ENCODE results near the gene COL4A2. TPM values are rescaled to one million over a fixed set of nuclear protein-coding genes. Genes with fewer than 3 reads are reported as not detected.

The COL4A2 gene
- total RNA-seq, 1 experiment from 2014 or later = 74.5 TPM

DNA sequence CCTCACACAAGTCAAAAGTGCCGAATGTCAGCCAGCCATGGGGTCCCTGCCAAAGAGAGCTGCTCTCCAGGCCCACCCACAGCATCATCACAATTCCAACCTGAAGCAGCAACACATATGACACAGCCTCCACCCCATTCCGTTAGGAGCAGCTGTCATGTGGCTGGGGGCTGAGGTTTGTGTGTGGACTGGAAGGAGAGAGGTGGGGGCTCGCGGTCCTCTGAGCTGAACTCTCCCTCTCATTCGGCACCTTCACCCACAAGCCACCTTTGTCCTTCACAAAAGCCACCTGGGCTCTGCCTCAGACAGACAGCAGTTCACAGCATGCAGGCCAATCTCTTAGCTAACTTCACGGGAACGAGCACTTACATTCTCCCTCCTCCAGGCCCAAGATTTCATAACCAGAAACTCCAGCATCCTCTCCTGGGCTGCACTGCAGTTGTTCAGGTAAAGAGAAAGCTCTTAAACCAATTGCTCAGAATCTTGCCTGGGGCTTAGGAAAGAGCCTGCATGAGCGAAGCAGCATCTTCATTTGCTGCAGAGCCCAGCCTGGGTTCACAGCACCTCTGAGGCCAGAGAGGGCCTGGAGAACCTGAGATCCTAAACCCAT lies 247.2 kb downstream of the COL4A2 start:
- no peak overlapping the region for H3K9ac ChIP-seq (ENCODE audit: low read length)
- ChIA-PET CTCF (interaction anchor here (0.8 kb wide), 1 partner anchor 181 kb away, joined by 3 read pairs; no protein-coding TSS in a partner anchor), POLR2A (ENCODE audit: unreplicated experiment) (no interaction called here)
- H3F3A ChIP-seq (ENCODE audit: low read length, unreplicated experiment) = no peaks in the 10 kb centered on the region
- no peaks in the 10 kb centered on the region for H3K9me3 ChIP-seq (ENCODE audit: low read length)
- no peak overlapping the region for H3K4me3 ChIP-seq (ENCODE audit: low read length)
- peaks cover 79% of the 10 kb centered on the region for H3K79me2 ChIP-seq (ENCODE audit: low read length)
- H3K36me3 ChIP-seq (ENCODE audit: low read depth, low read length) = no peaks in the 10 kb centered on the region
- no TSS peak for BruUV-seq (replicated peaks)
- no peaks in the 10 kb centered on the region for H4K20me1 ChIP-seq (ENCODE audit: low read length)
- DNase-seq (no peak), ATAC-seq (no peak)
- no peak overlapping the region for H3K27ac ChIP-seq (ENCODE audit: low read length)
- H3K4me1 ChIP-seq (ENCODE audit: insufficient read depth, low read length) = peaks cover 11% of the 10 kb centered on the region; the same call in 1 of the 2 replicates
- no peaks in the 10 kb centered on the region for H3K9me2 ChIP-seq (replicated peaks; ENCODE audit: low read length)
- H3K4me2 ChIP-seq (ENCODE audit: low read length) = no peak overlapping the region
- H2AFZ ChIP-seq (ENCODE audit: low read length) = no peak overlapping the region
- no peak for TF ChIP-seq EZH2phosphoT487 (IDR thresholded peaks at IDR 0.05; ENCODE audit: borderline replicate concordance, low read length)
- TF ChIP-seq EZH2 (IDR thresholded peaks at IDR 0.05; ENCODE audit: low read length, unreplicated experiment) = no peak
- TF ChIP-seq, protein P1, sequence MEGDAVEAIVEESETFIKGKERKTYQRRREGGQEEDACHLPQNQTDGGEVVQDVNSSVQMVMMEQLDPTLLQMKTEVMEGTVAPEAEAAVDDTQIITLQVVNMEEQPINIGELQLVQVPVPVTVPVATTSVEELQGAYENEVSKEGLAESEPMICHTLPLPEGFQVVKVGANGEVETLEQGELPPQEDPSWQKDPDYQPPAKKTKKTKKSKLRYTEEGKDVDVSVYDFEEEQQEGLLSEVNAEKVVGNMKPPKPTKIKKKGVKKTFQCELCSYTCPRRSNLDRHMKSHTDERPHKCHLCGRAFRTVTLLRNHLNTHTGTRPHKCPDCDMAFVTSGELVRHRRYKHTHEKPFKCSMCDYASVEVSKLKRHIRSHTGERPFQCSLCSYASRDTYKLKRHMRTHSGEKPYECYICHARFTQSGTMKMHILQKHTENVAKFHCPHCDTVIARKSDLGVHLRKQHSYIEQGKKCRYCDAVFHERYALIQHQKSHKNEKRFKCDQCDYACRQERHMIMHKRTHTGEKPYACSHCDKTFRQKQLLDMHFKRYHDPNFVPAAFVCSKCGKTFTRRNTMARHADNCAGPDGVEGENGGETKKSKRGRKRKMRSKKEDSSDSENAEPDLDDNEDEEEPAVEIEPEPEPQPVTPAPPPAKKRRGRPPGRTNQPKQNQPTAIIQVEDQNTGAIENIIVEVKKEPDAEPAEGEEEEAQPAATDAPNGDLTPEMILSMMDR (conservative IDR thresholded peaks at IDR 0.05; ENCODE audit: low read depth, low read length) = no peak
- no peaks in the 10 kb centered on the region for H3K27me3 ChIP-seq (ENCODE audit: low read length)
- intact Hi-C loops (cut with micrococcal nuclease) = no loop called here

DNA sequence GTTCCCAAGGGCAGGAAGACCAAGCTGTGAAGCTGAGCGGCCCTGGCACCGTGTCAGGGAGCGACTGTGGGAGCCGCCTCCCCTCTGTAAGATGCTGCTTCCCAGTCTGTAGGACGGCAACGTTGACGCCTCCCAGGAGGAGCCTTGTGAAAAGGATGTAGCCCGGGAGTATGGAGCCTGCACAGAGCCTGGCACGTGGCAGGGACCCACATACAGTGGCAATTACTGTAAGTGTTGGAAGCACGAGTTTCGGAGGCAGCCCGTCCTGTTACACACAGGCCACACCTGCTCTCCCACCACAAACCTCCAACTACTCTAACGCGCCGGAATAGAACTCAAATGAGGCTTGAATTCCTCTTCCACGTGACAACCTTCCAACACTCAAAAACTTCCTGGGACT lies 247.9 kb downstream of the COL4A2 start:
- Histone ChIP-seq H3K36me3 (ENCODE audit: low read depth, low read length) (no peaks in the 10 kb centered on the region), H3K27ac (ENCODE audit: low read length) (no peak overlapping the region), H3K4me2 (ENCODE audit: low read length) (no peak overlapping the region), H3K79me2 (ENCODE audit: low read length) (peaks cover 81% of the 10 kb centered on the region), H4K20me1 (ENCODE audit: low read length) (no peaks in the 10 kb centered on the region), H3K27me3 (ENCODE audit: low read length) (no peaks in the 10 kb centered on the region), H3K9ac (ENCODE audit: low read length) (no peak overlapping the region), H3K4me1 (ENCODE audit: insufficient read depth, low read length) (peaks cover 16% of the 10 kb centered on the region; the same call in 1 of the 2 replicates), H3F3A (ENCODE audit: low read length, unreplicated experiment) (no peaks in the 10 kb centered on the region), H3K9me2 (replicated peaks; ENCODE audit: low read length) (no peaks in the 10 kb centered on the region), H2AFZ (ENCODE audit: low read length) (no peak overlapping the region), H3K9me3 (ENCODE audit: low read length) (no peaks in the 10 kb centered on the region), H3K4me3 (ENCODE audit: low read length) (no peak overlapping the region)
- BruUV-seq (replicated peaks) = no TSS peak
- ChIA-PET CTCF (no interaction called here), POLR2A (ENCODE audit: unreplicated experiment) (no interaction called here)
- DNase-seq = no peak
- intact Hi-C loops (cut with micrococcal nuclease) = no loop called here
- no peak for ATAC-seq
- TF ChIP-seq, protein P1 (conservative IDR thresholded peaks at IDR 0.05; ENCODE audit: low read depth, low read length) = no peak
- TF ChIP-seq EZH2phosphoT487 (IDR thresholded peaks at IDR 0.05; ENCODE audit: borderline replicate concordance, low read length) (no peak), EZH2 (IDR thresholded peaks at IDR 0.05; ENCODE audit: low read length, unreplicated experiment) (no peak)

DNA sequence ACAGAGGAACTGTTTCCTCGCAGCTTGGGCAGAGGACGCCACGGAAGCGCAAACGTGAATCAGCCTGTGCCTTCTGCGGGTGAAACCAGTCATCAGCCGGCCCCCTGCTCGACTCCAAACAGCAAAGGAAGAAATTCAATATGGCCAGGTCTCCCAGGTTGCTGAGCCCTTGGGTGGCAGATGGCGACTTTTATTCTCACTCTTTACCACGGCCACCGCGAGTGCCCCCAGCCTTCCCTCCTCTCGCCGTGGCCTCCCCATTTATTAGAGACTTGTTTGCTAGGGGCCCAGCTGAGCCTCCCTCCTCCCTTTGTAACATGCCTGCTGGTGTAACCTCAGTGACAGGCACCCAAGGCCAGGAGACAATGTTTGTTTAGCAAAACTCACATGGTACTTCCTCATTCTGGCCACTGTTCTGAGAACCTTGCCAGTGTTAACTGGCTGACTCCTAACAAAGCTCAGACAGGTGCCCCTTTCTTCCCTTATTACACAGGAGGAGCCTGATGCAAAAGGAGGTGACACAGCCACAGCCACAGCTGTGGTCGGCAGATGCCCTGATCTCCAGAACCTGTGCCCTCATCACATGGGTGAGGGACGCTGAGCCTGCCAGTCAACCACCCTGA lies 248.6 kb downstream of the COL4A2 start:
- Histone ChIP-seq H3K4me1 (ENCODE audit: insufficient read depth, low read length) (peaks cover 21% of the 10 kb centered on the region; the same call in 1 of the 2 replicates), H3F3A (ENCODE audit: low read length, unreplicated experiment) (no peaks in the 10 kb centered on the region), H3K4me2 (ENCODE audit: low read length) (no peak overlapping the region), H3K4me3 (ENCODE audit: low read length) (no peak overlapping the region), H3K27me3 (ENCODE audit: low read length) (no peaks in the 10 kb centered on the region), H3K9me3 (ENCODE audit: low read length) (no peaks in the 10 kb centered on the region), H3K9me2 (replicated peaks; ENCODE audit: low read length) (no peaks in the 10 kb centered on the region), H2AFZ (ENCODE audit: low read length) (no peak overlapping the region), H3K36me3 (ENCODE audit: low read depth, low read length) (no peaks in the 10 kb centered on the region), H3K79me2 (ENCODE audit: low read length) (peaks cover 81% of the 10 kb centered on the region), H3K27ac (ENCODE audit: low read length) (no peak overlapping the region), H4K20me1 (ENCODE audit: low read length) (no peaks in the 10 kb centered on the region), H3K9ac (ENCODE audit: low read length) (no peak overlapping the region)
- TF ChIP-seq, protein P1 (conservative IDR thresholded peaks at IDR 0.05; ENCODE audit: low read depth, low read length) = no peak
- no peak for TF ChIP-seq EZH2phosphoT487 (IDR thresholded peaks at IDR 0.05; ENCODE audit: borderline replicate concordance, low read length)
- no peak for TF ChIP-seq EZH2 (IDR thresholded peaks at IDR 0.05; ENCODE audit: low read length, unreplicated experiment)
- POLR2A ChIA-PET (ENCODE audit: unreplicated experiment) = no interaction called here
- CTCF ChIA-PET = no interaction called here
- no TSS peak for BruUV-seq (replicated peaks)
- intact Hi-C loops (cut with micrococcal nuclease) = no loop called here
- no peak for ATAC-seq
- peak; percentile 3 for DNase-seq
